Keratinocyte (primary cell): ENCODE data around the gene PTPRZ1. TPM values are rescaled to one million over a fixed set of nuclear protein-coding genes. Genes with fewer than 3 reads are reported as not detected.

ENCODE experiments used
- DNase-seq: peaks from one replicate; pipeline ENCODE4 v3.0.0-alpha.2; 2011; ENCODE audit warnings: low read depth, missing footprints, low spot score
- FAIRE-seq: peaks from 2 replicates; lab custom pipeline; 2011; peaks lifted over from hg19 to GRCh38; lab: Jason Lieb, UNC
- H2AFZ ChIP-seq: 2 replicates; pipeline ENCODE4 v1.6.0; 2012; ENCODE audit warnings: low read length, control low read depth, inconsistent platforms; ENCODE audit not compliant: control insufficient read depth
- H3K27ac ChIP-seq: 2 replicates; pipeline ENCODE4 v1.5.1; 2011; ENCODE audit warnings: low read length; ENCODE audit not compliant: control insufficient read depth, insufficient read depth
- H3K27me3 ChIP-seq: 3 replicates; pipeline ENCODE4 v1.6.0; 2011; ENCODE audit warnings: low read length; ENCODE audit not compliant: control insufficient read depth, insufficient read depth; ENCODE audit errors: extremely low read depth
- H3K36me3 ChIP-seq, 2 experiments: 2 replicates in 1 of 2; 3 replicates in 1 of 2; pipeline ENCODE4 v1.5.1; 2011; ENCODE audit warnings: low read length in 2 of 2, mild to moderate bottlenecking in 1 of 2; ENCODE audit not compliant: control insufficient read depth in 2 of 2, insufficient read depth in 2 of 2; ENCODE audit errors: extremely low read depth in 1 of 2
- H3K4me1 ChIP-seq: 3 replicates; pipeline ENCODE4 v1.5.1; 2011; ENCODE audit warnings: low read length; ENCODE audit not compliant: control insufficient read depth, insufficient read depth; ENCODE audit errors: extremely low read depth
- H3K4me2 ChIP-seq: 3 replicates; pipeline ENCODE4 v1.6.0; 2011; ENCODE audit warnings: low read depth, low read length; ENCODE audit not compliant: control insufficient read depth, insufficient read depth; ENCODE audit errors: extremely low read depth
- H3K4me3 ChIP-seq, 3 experiments: fragments of 200-600 bp in 1 of 3; sonication (generic) in 1 of 3; 2 replicates in 2 of 3; 3 replicates in 1 of 3; pipeline ENCODE4 v1.5.1; 2011 to 2016; ENCODE audit warnings: low read length in 3 of 3, mild to moderate bottlenecking in 3 of 3, control low read depth in 2 of 3, inconsistent platforms in 1 of 3, low read depth in 1 of 3, mixed read lengths in 1 of 3, mixed run types in 1 of 3, moderate library complexity in 1 of 3; ENCODE audit not compliant: control insufficient read depth in 2 of 3, insufficient read depth in 2 of 3; ENCODE audit errors: extremely low read depth in 1 of 3
- H3K79me2 ChIP-seq: 2 replicates; pipeline ENCODE4 v1.6.0; 2012; ENCODE audit warnings: low read length; ENCODE audit not compliant: control insufficient read depth, insufficient read depth
- H3K9ac ChIP-seq: 3 replicates; pipeline ENCODE4 v1.6.0; 2011; ENCODE audit warnings: low read length; ENCODE audit not compliant: control insufficient read depth, insufficient read depth; ENCODE audit errors: extremely low read depth
- H3K9me1 ChIP-seq: 3 replicates; pipeline ENCODE4 v1.6.0; 2011; ENCODE audit warnings: low read length; ENCODE audit not compliant: control insufficient read depth, insufficient read depth; ENCODE audit errors: extremely low read depth
- H3K9me3 ChIP-seq: 2 replicates; pipeline ENCODE4 v1.5.1; 2012; ENCODE audit warnings: low read depth, low read length; ENCODE audit not compliant: control insufficient read depth
- H4K20me1 ChIP-seq: 3 replicates; pipeline ENCODE4 v1.6.0; 2011; ENCODE audit warnings: low read length; ENCODE audit not compliant: control insufficient read depth, insufficient read depth; ENCODE audit errors: extremely low read depth
- EZH2 ChIP-seq: IDR thresholded peaks from one replicate; pipeline ENCODE4 v1.6.1; 2012; ENCODE audit warnings: inconsistent platforms, mild to moderate bottlenecking, low read length, moderate library complexity
- dilution Hi-C: fragments of 300-500 bp; cut with MboI; formaldehyde crosslinking; loops from one replicate; pipeline ENCODE4 v1.7.0; 2020; ENCODE audit warnings: low sequenced_read_pairs; ENCODE audit not compliant: extremely low pct_ligation_motif_present
- polyA plus RNA-seq, 5 experiments: library from polyadenylated mRNA; depleted of rRNA in 3 of 5; stranded (reverse) in 3 of 5; stranded (forward) in 1 of 5; unstranded in 1 of 5; fragments of >200 nt; gene quantifications; 1 replicate in 1 of 5; 2 replicates in 3 of 5; 3 replicates in 1 of 5; pipeline versions ENCODE4 v1.2.1 to v1.2.3, GENCODE V29; 2011 to 2012; ENCODE audit warnings: missing spikeins in 2 of 5, low read depth in 1 of 5, low replicate concordance in 1 of 5
- TF ChIP-seq, protein P1 (sequence below), 3 experiments: IDR thresholded peaks in 1 of 3; conservative IDR thresholded peaks in 1 of 3; optimal IDR thresholded peaks in 1 of 3; 2 replicates in 2 of 3; 3 replicates in 1 of 3; pipeline versions ENCODE3 to v1.5.1; 2011; ENCODE audit warnings: low read length in 3 of 3, mild to moderate bottlenecking in 3 of 3, moderate library complexity in 2 of 3, control low read depth in 1 of 3, inconsistent platforms in 1 of 3; ENCODE audit not compliant: insufficient read depth in 2 of 3; ENCODE audit errors: extremely low read depth in 1 of 3

Gene PTPRZ1
- polyA plus RNA-seq, 1 donor (not counting 4 experiments of a cell fraction or from before 2014, with no cell fraction given) = 58.3 TPM

GRCh38 chr7:122013065-122013464 lies 140.1 kb downstream of the PTPRZ1 start:
- dilution Hi-C loops = no loop called here
- no peaks in the 10 kb centered on the region for H3K4me1 ChIP-seq
- H3K36me3 ChIP-seq = peaks cover 2 to 15% of the 10 kb centered on the region in 2 experiments
- DNase-seq = no peak
- H4K20me1 ChIP-seq = peaks cover 2% of the 10 kb centered on the region
- no peaks in the 10 kb centered on the region for H3K9me1 ChIP-seq
- H3K4me3 ChIP-seq = no peak overlapping the region
- no peak for FAIRE-seq
- no peaks in the 10 kb centered on the region for H3K79me2 ChIP-seq
- H3K9ac ChIP-seq = no peak overlapping the region
- no peak overlapping the region for H2AFZ ChIP-seq
- no peaks in the 10 kb centered on the region for H3K9me3 ChIP-seq
- H3K27ac ChIP-seq = no peak overlapping the region
- no peaks in the 10 kb centered on the region for H3K27me3 ChIP-seq
- TF ChIP-seq EZH2 = no peak
- TF ChIP-seq, protein P1, sequence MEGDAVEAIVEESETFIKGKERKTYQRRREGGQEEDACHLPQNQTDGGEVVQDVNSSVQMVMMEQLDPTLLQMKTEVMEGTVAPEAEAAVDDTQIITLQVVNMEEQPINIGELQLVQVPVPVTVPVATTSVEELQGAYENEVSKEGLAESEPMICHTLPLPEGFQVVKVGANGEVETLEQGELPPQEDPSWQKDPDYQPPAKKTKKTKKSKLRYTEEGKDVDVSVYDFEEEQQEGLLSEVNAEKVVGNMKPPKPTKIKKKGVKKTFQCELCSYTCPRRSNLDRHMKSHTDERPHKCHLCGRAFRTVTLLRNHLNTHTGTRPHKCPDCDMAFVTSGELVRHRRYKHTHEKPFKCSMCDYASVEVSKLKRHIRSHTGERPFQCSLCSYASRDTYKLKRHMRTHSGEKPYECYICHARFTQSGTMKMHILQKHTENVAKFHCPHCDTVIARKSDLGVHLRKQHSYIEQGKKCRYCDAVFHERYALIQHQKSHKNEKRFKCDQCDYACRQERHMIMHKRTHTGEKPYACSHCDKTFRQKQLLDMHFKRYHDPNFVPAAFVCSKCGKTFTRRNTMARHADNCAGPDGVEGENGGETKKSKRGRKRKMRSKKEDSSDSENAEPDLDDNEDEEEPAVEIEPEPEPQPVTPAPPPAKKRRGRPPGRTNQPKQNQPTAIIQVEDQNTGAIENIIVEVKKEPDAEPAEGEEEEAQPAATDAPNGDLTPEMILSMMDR (optimal IDR thresholded peaks at IDR 0.05 in 1 of 3, IDR thresholded peaks at IDR 0.05 in 1 of 3, conservative IDR thresholded peaks at IDR 0.05 in 1 of 3; ENCODE audit: extremely low read depth in 1 of 3, insufficient read depth in 2 of 3, low read length in 3 of 3) = no peak
- H3K4me2 ChIP-seq = no peak overlapping the region

DNA sequence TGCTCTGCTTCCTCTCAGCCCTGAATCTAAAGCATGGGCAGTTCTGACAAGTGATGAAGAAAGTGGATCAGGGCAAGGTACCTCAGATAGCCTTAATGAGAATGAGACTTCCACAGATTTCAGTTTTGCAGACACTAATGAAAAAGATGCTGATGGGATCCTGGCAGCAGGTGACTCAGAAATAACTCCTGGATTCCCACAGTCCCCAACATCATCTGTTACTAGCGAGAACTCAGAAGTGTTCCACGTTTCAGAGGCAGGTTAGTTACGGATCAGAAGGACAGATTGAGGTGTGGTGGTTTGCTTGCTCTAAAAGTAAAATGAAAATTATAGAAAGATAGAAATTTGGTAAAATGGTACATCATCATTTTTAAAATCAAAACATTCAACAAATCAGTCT lies 140.7 kb downstream of the PTPRZ1 start:
- no peak overlapping the region for H2AFZ ChIP-seq
- H3K9me1 ChIP-seq = no peaks in the 10 kb centered on the region
- H3K36me3 ChIP-seq = peaks cover 2 to 15% of the 10 kb centered on the region in 2 experiments
- H3K4me3 ChIP-seq = no peak overlapping the region
- H3K27me3 ChIP-seq = no peaks in the 10 kb centered on the region
- H3K27ac ChIP-seq = no peak overlapping the region
- DNase-seq (no peak), FAIRE-seq (no peak)
- H3K4me2 ChIP-seq = no peak overlapping the region
- H3K79me2 ChIP-seq = no peaks in the 10 kb centered on the region
- TF ChIP-seq, protein P1 (optimal IDR thresholded peaks at IDR 0.05 in 1 of 3, IDR thresholded peaks at IDR 0.05 in 1 of 3, conservative IDR thresholded peaks at IDR 0.05 in 1 of 3; ENCODE audit: extremely low read depth in 1 of 3, insufficient read depth in 2 of 3, low read length in 3 of 3) = no peak
- TF ChIP-seq EZH2 = no peak
- no peaks in the 10 kb centered on the region for H3K4me1 ChIP-seq
- no peaks in the 10 kb centered on the region for H3K9me3 ChIP-seq
- dilution Hi-C loops = no loop called here
- peaks cover 2% of the 10 kb centered on the region for H4K20me1 ChIP-seq
- no peak overlapping the region for H3K9ac ChIP-seq
